Endothelial cell of umbilical vein (primary cell): Measurements from ENCODE around the gene OPCML. TPM values are rescaled to one million over a fixed set of nuclear protein-coding genes. Genes with fewer than 3 reads are reported as not detected.

Source experiments
- BruUV-seq: library from RNA; stranded (reverse); fragments of 400-500 nt; replicated peaks from 2 replicates; lab custom pipeline; 2021; lab: Mats Ljungman, UMichigan
- CTCF ChIA-PET: fragments of 300-600, 350-600 bp; sonication (Branson Sonifier 250); formaldehyde crosslinking; loops from one replicate; lab custom pipeline; 2021; ENCODE audit warnings: antibody characterized with exemption, inconsistent platforms; lab: Charles Lee
- POLR2A ChIA-PET: fragments of 300-600, 350-600 bp; sonication (Branson Sonifier 250); formaldehyde crosslinking; loops from one replicate; lab custom pipeline; 2021; ENCODE audit warnings: antibody characterized with exemption, inconsistent platforms; lab: Charles Lee
- DNase-seq: peaks from one replicate; pipeline ENCODE4 v3.0.0-alpha.2; 2011; ENCODE audit warnings: low read depth, low spot score
- FAIRE-seq: peaks from 2 replicates; lab custom pipeline; 2011; peaks lifted over from hg19 to GRCh38; lab: Jason Lieb, UNC
- H2AFZ ChIP-seq: 2 replicates; pipeline ENCODE4 v1.6.0; 2012; ENCODE audit warnings: low read depth, low read length, control low read depth, inconsistent platforms
- H3K27ac ChIP-seq: 2 replicates; pipeline ENCODE4 v1.5.1; 2011; ENCODE audit warnings: low read depth, mild to moderate bottlenecking, control low read depth, low read length, moderate library complexity; ENCODE audit not compliant: insufficient read depth
- H3K27me3 ChIP-seq, 2 experiments: 2 replicates each; pipeline versions ENCODE4 v1.6.0 to v1.6.1; 2011; ENCODE audit warnings: low read length in 2 of 2, mixed read lengths in 1 of 2; ENCODE audit not compliant: control insufficient read depth in 2 of 2, insufficient read depth in 2 of 2
- H3K36me3 ChIP-seq, 2 experiments: 2 replicates in 1 of 2; 3 replicates in 1 of 2; pipeline ENCODE4 v1.5.1; 2011; ENCODE audit warnings: low read length in 2 of 2, mild to moderate bottlenecking in 1 of 2, moderate library complexity in 1 of 2; ENCODE audit not compliant: control insufficient read depth in 2 of 2, insufficient read depth in 2 of 2; ENCODE audit errors: extremely low read depth in 1 of 2
- H3K4me1 ChIP-seq: 3 replicates; pipeline ENCODE4 v1.5.1; 2011; ENCODE audit warnings: mild to moderate bottlenecking, low read length; ENCODE audit not compliant: control insufficient read depth, insufficient read depth; ENCODE audit errors: extremely low read depth
- H3K4me2 ChIP-seq: 2 replicates; pipeline ENCODE4 v1.6.1; 2011; ENCODE audit warnings: low read length, control low read depth, mixed read lengths; ENCODE audit not compliant: insufficient read depth
- H3K4me3 ChIP-seq, 3 experiments: fragments of 200-600 bp in 1 of 3; sonication (generic), shearing (Covaris generic) in 1 of 3; replicated peaks in 1 of 3; 2 replicates each; pipeline ENCODE4 v1.5.1; 2011 to 2016; ENCODE audit warnings: control low read depth in 3 of 3, low read length in 3 of 3, mild to moderate bottlenecking in 2 of 3, inconsistent platforms in 1 of 3, low read depth in 1 of 3, moderate library complexity in 1 of 3; ENCODE audit not compliant: insufficient read depth in 1 of 3
- H3K79me2 ChIP-seq: 2 replicates; pipeline ENCODE4 v1.6.0; 2012; ENCODE audit warnings: low read length, inconsistent platforms; ENCODE audit not compliant: control insufficient read depth, insufficient read depth
- H3K9ac ChIP-seq: replicated peaks from 2 replicates; pipeline ENCODE3; 2011; ENCODE audit warnings: low read length, control low read depth; ENCODE audit not compliant: insufficient read depth; ENCODE audit errors: extremely low read depth
- H3K9me1 ChIP-seq: replicated peaks from 3 replicates; pipeline ENCODE4 v1.6.0; 2011; ENCODE audit warnings: mild to moderate bottlenecking, low read length; ENCODE audit not compliant: control insufficient read depth, insufficient read depth; ENCODE audit errors: extremely low read depth
- H3K9me3 ChIP-seq: replicated peaks from 2 replicates; pipeline ENCODE4 v1.5.1; 2012; ENCODE audit warnings: low read length, inconsistent platforms; ENCODE audit not compliant: control insufficient read depth, insufficient read depth
- H4K20me1 ChIP-seq: replicated peaks from 2 replicates; pipeline ENCODE3; 2011; ENCODE audit warnings: mild to moderate bottlenecking, low read length; ENCODE audit not compliant: control insufficient read depth, insufficient read depth; ENCODE audit errors: extremely low read depth
- FOS ChIP-seq: IDR thresholded peaks from 2 replicates; pipeline ENCODE4 v1.6.1; 2011; ENCODE audit warnings: mild to moderate bottlenecking, low read length, moderate library complexity, borderline replicate concordance; ENCODE audit not compliant: insufficient read depth
- MAX ChIP-seq: IDR thresholded peaks from 2 replicates; pipeline ENCODE4 v1.6.1; 2011; ENCODE audit not compliant: insufficient read depth, insufficient read length
- MYC ChIP-seq: IDR thresholded peaks from one replicate; pipeline ENCODE4 v1.6.1; 2011; ENCODE audit warnings: mild to moderate bottlenecking, low read depth, low read length
- dilution Hi-C: fragments of 300-500 bp; cut with MboI; formaldehyde crosslinking; loops from one replicate; pipeline ENCODE4 v1.15.0; 2019; ENCODE audit warnings: low sequenced_read_pairs; ENCODE audit not compliant: extremely low pct_ligation_motif_present
- intact Hi-C: fragments of 100-400 bp; cut with micrococcal nuclease; formaldehyde crosslinking; loops from one replicate; pipeline ENCODE4 v1.10.0; 2022
- polyA plus RNA-seq, 4 experiments: library from polyadenylated mRNA; depleted of rRNA in 3 of 4; stranded (reverse) in 3 of 4; unstranded in 1 of 4; fragments of >200 nt; gene quantifications; 2 replicates each; pipeline versions ENCODE4 v1.2.1 to v1.2.3, GENCODE V29; 2011 to 2012; ENCODE audit warnings: missing spikeins in 1 of 4
- total RNA-seq: library from RNA; stranded (reverse); gene quantifications from 2 replicates; pipeline ENCODE4 v1.2.3, GENCODE V29; 2021

OPCML gene
- total and polyA plus RNA-seq, 2 donors (not counting 3 experiments of a cell fraction or from before 2014, with no cell fraction given), result not detected

GRCh38 chr11:132644520-132645239 lies 887.6 kb downstream of the OPCML start:
- Histone ChIP-seq H3K4me1 (no peaks in the 10 kb centered on the region), H3K27ac (no peak overlapping the region), H2AFZ (no peak overlapping the region), H4K20me1 (no peaks in the 10 kb centered on the region), H3K9me1 (no peaks in the 10 kb centered on the region), H3K4me3 (no peak overlapping the region), H3K79me2 (no peaks in the 10 kb centered on the region), H3K27me3 (no peaks in the 10 kb centered on the region), H3K9me3 (no peaks in the 10 kb centered on the region), H3K36me3 (no peaks in the 10 kb centered on the region), H3K9ac (no peak overlapping the region), H3K4me2 (no peak overlapping the region)
- intact Hi-C loops (no loop called here), dilution Hi-C loops (no loop called here)
- ChIA-PET POLR2A (no interaction called here), CTCF (no interaction called here)
- TF ChIP-seq MYC, result no peak
- no peak for DNase-seq
- BruUV-seq, result no TSS peak
- no peak for FAIRE-seq

- BruUV-seq, result no TSS peak
- no peaks in the 10 kb centered on the region for H3K79me2 ChIP-seq
- POLR2A ChIA-PET, result no interaction called here
- TF ChIP-seq FOS, result no peak
- TF ChIP-seq MAX, result no peak
- no peaks in the 10 kb centered on the region for H3K36me3 ChIP-seq
- no peaks in the 10 kb centered on the region for H3K27me3 ChIP-seq
- FAIRE-seq (no peak), DNase-seq (no peak)
- H3K27ac ChIP-seq, result no peak overlapping the region
- no peak overlapping the region for H3K4me3 ChIP-seq
- no peaks in the 10 kb centered on the region for H3K9me1 ChIP-seq
- no peak overlapping the region for H3K9ac ChIP-seq
- intact Hi-C loops, result no loop called here
- dilution Hi-C loops, result no loop called here
- no peaks in the 10 kb centered on the region for H3K9me3 ChIP-seq
- no peaks in the 10 kb centered on the region for H4K20me1 ChIP-seq
- H3K4me1 ChIP-seq, result no peaks in the 10 kb centered on the region
- CTCF ChIA-PET, result no interaction called here
- H3K4me2 ChIP-seq, result no peak overlapping the region
- no peak overlapping the region for H2AFZ ChIP-seq
Observed at GRCh38 chr11:132643239-132643638, 889.1 kb downstream of the OPCML start.
